GM12875 (cell line): ENCODE results near the gene USP12.

ENCODE experiments used
- H3K4me3 ChIP-seq: one replicate; pipeline ENCODE4 v1.5.1; 2011; ENCODE audit warnings: low read depth, low read length, control low read depth
- TF ChIP-seq, protein P1 (sequence below): IDR thresholded peaks from 2 replicates; pipeline ENCODE4 v1.5.1; 2011; ENCODE audit warnings: low read depth, mild to moderate bottlenecking, control low read depth, inconsistent platforms, low read length, moderate library complexity, borderline replicate concordance; ENCODE audit not compliant: insufficient read depth

USP12 gene

DNA sequence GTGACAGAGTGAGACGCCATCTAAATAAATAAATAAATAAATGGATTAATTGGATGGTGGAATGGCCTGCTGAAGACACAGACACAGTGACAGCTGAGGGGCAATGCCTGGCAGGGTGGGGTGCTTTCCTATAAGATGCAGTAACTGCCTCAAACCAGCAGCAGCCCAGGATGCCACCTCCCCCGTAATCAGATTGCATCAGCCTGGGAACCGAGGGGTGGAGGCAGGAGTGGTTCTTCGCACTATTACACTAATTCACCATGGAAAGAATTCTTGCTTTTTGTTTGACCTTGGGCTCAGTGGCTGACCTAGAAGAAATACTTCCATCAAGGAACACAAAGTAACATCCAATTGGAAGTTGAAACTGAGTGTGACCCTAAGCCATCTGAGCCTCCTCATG is 31.6 kb upstream of the USP12 start:
- TF ChIP-seq, protein P1, sequence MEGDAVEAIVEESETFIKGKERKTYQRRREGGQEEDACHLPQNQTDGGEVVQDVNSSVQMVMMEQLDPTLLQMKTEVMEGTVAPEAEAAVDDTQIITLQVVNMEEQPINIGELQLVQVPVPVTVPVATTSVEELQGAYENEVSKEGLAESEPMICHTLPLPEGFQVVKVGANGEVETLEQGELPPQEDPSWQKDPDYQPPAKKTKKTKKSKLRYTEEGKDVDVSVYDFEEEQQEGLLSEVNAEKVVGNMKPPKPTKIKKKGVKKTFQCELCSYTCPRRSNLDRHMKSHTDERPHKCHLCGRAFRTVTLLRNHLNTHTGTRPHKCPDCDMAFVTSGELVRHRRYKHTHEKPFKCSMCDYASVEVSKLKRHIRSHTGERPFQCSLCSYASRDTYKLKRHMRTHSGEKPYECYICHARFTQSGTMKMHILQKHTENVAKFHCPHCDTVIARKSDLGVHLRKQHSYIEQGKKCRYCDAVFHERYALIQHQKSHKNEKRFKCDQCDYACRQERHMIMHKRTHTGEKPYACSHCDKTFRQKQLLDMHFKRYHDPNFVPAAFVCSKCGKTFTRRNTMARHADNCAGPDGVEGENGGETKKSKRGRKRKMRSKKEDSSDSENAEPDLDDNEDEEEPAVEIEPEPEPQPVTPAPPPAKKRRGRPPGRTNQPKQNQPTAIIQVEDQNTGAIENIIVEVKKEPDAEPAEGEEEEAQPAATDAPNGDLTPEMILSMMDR = no peak
- no peak overlapping the region for H3K4me3 ChIP-seq

DNA sequence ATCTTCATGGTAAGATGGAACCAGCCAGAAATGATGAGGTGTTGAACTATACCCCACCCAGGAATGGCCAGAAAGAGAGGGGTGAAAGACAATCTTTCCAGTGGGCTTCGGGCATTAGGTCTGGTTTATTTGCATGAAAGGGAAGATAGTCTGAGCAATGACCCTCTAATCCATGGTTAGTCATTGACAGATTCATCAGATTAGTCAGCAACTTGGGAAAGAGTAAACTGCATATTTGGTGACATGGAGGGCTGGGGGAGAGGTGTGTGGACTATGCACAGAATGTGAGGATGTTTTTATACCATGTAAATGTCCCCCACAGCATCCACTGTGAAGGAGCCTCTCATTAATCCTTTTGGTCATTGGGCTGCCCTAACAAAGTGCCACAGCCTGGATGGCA is 30.1 kb upstream of the USP12 start:
- TF ChIP-seq, protein P1 = no peak

DNA sequence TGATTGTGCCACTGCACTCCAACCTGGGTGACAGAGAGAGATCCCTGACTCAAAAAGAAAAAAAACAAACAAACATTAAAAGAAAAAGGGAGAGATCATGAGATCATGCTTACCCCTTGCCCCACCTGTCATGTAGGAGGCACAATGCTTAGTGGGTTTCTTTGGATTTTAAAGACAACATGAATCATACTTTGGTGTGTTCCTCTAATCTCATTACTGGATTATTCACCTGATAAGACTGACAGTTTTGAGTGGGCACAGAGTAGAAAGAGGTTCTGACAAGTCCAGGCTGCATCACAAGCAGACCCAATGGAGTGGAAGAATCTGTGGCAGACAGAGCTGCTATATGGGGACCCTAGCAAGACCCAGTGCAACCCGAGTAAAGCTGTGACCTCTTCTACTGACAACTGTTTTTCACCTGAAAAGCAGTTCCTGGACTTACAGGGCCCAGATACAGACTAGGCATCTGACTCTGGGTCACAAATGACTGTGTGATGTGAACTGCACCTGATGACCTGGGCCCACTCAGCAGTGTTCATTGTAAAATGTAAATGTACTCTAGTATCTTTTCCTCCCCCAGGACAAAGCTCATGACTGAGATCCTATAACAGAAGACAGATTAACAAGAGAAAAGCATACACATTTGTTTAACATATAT is 28.9 kb upstream of the USP12 start:
- TF ChIP-seq, protein P1 = no peak
- H3K4me3 ChIP-seq = no peak overlapping the region

More for the DNA sequence above, 30.1 kb upstream of the USP12 start:
- H3K4me3 ChIP-seq = no peak overlapping the region

DNA sequence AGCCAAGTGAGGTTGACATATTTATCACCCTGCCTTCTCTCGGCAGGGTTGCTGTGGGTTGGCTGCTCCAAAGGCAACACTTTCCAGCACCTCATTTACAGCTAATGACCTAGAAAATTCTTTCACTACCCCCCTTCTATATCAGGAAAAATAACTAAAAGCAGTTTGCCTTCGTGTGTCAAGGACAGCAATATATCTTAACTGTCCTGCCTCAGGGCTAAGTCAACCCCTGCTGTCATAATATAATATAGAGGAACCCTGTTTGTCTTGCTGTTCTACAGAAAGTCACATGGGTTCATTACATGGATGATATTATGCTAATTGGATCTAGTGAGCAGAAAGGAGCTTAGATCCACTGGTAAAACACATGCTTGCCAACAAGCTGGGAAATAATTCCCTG is 28.1 kb upstream of the USP12 start:
- no peak overlapping the region for H3K4me3 ChIP-seq
- TF ChIP-seq, protein P1 = no peak

DNA sequence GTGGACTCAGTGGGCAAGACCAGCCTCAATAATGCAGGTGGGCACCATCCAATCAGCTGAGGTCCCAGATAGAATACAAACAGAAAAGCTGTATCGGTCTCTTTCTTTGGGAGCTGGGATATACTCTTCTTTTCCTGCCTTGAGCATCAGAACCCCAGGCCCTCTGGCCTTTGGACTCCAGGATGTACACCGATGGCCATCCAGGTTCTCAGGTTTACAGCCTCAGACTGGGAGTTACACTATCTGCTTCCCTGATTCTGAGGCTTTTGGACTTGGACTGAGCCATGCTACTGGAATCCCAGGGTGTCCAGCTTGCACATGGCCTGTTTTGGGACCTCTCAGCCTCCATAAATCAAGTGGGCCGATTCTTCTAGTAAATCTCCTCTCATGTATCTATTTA is 27.6 kb upstream of the USP12 start:
- H3K4me3 ChIP-seq = no peak overlapping the region
- TF ChIP-seq, protein P1 = no peak

DNA sequence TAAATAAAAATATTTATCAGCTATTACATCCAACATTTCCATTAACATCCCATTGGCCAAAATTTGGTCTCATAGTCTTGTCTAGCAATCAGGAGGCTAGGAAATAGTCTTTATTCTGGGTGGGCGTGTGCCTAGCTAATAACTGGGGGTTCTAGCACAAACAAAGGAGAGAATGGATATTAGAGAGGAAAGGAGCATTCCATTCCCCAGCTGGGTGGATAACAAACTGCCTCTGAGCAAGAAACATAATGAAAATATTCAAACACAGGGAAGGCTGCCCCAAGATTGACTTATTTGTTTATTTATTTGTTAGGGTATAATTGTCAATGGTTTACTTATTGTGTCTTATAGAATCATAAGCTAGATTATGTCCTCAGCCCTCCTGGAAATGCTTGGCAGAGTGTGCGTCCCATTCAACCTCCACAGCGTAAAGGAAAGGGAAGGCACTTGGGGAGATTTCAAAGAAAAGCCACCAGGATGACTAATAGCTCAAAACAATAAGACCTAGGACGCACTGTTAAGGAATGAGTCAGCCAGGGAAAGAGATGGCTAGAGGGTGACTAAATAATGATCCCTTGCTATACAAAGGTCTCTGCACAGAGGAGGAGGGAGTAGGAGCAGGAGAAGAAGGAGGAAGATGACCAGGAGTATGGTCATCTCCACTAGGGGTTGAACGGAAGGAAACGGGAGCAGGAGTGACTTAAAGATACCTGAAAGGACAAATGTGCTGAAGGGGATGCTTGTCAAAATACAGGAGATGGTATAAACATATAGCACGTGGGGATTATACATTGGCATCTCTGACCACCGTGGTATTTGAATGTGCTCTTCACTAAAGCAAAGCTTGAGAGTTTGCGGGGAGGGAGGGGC is 23.5 kb upstream of the USP12 start:
- TF ChIP-seq, protein P1 = no peak
- no peak overlapping the region for H3K4me3 ChIP-seq

DNA sequence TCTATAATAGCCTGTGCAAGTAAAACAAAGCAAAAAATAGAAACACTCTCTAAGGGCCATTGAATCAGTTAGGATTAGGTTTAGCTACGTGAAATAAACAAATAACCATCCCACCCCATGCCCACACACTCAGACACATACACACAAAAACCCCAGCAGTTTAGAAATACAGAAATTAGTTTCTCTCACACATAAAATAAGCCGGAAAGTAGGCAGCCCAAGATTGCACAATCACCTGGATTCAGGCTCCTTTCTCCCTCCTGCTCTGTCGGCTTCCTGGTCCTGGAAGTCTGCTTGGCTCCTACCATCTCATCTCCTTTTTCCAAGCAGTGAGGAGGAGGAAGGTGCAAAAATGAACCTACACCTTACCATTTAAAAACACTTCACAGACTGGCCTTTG is 22.6 kb upstream of the USP12 start:
- TF ChIP-seq, protein P1 = no peak
- no peak overlapping the region for H3K4me3 ChIP-seq
